Suprapubic skin (tissue), 4 donors: ENCODE data around the gene FNDC8.

Source experiments
- CTCF ChIP-seq, 2 donors: fragments of 200-600 bp in 1 of 2; fragments of 450-650 bp in 1 of 2; sonication (generic) in 1 of 2; IDR thresholded peaks; one replicate each; pipeline ENCODE4 v1.5.1; 2016 to 2019; ENCODE audit warnings: antibody characterized with exemption in 2 of 2, mild to moderate bottlenecking in 1 of 2, moderate library complexity in 1 of 2
- EP300 ChIP-seq: sonication (generic); formaldehyde crosslinking; IDR thresholded peaks from one replicate; pipeline ENCODE4 v1.6.1; 2017; ENCODE audit warnings: antibody characterized with exemption
- POLR2AphosphoS5 ChIP-seq, 3 donors: sonication (generic); formaldehyde crosslinking; IDR thresholded peaks; one replicate each; pipeline ENCODE4 v1.6.1; 2017; ENCODE audit warnings: antibody characterized with exemption in 3 of 3

GRCh38 chr17:35161281-35161761 is 39.9 kb downstream of the FNDC8 start:
- TF ChIP-seq CTCF (IDR thresholded peaks at IDR 0.05) (no peak), EP300 (no peak), POLR2AphosphoS5 (IDR thresholded peaks at IDR 0.05) (no peak)
